Activated B cell treated with CpG ODN at 0.5 μM for 24 hours (primary cell): ENCODE data around the gene ADCK2. TPM values are rescaled to one million over a fixed set of nuclear protein-coding genes. Genes with fewer than 3 reads are reported as not detected.

ENCODE experiments used
- ATAC-seq: fragments of 200-7000 bp; cut with Tn5 transposase; one replicate; pipeline ENCODE4 v1.10.0; 2021; ENCODE audit warnings: low read depth, mild to moderate bottlenecking, moderate library complexity
- CTCF ChIA-PET: fragments of 350-600 bp; sonication (Branson Sonifier 250); formaldehyde crosslinking; loops from one replicate; lab custom pipeline; 2021; ENCODE audit warnings: antibody characterized with exemption; lab: Charles Lee
- POLR2A ChIA-PET: fragments of 350-600 bp; sonication (Branson Sonifier 250); formaldehyde crosslinking; loops from one replicate; lab custom pipeline; 2021; ENCODE audit warnings: antibody characterized with exemption; lab: Charles Lee
- DNase-seq: peaks from one replicate; pipeline ENCODE4 v3.0.0; 2022
- H3K27ac Mint-ChIP-seq: one replicate; pipeline ENCODE4 v1.8.0; 2020; ENCODE audit warnings: mixed read lengths
- H3K27me3 Mint-ChIP-seq: one replicate; pipeline ENCODE4 v1.8.0; 2021; ENCODE audit warnings: mixed read lengths
- H3K36me3 Mint-ChIP-seq: one replicate; pipeline ENCODE4 v1.8.0; 2021; ENCODE audit warnings: low read depth, mixed read lengths
- H3K4me1 Mint-ChIP-seq: one replicate; pipeline ENCODE4 v1.8.0; 2021; ENCODE audit warnings: mixed read lengths
- H3K4me3 Mint-ChIP-seq: one replicate; pipeline ENCODE4 v1.8.0; 2020; ENCODE audit warnings: mild to moderate bottlenecking, mixed read lengths
- H3K9me3 Mint-ChIP-seq: one replicate; pipeline ENCODE4 v1.8.0; 2020; ENCODE audit warnings: mixed read lengths
- intact Hi-C: fragments of 100-400 bp; cut with micrococcal nuclease; formaldehyde crosslinking; loops from one replicate; pipeline ENCODE4 v1.15.1; 2024
- total RNA-seq: library from RNA; stranded (reverse); gene quantifications from 2 replicates; pipeline ENCODE4 v1.2.3, GENCODE V29; 2022
- TF ChIP-seq, protein P1 (sequence below): fragments of 200-600 bp; IDR thresholded peaks from one replicate; pipeline ENCODE4 v1.8.0; 2022; ENCODE audit warnings: antibody characterized with exemption, mild to moderate bottlenecking

Gene ADCK2
- total RNA-seq, 1 donor from 2014 or later, result 19.1 TPM

DNA sequence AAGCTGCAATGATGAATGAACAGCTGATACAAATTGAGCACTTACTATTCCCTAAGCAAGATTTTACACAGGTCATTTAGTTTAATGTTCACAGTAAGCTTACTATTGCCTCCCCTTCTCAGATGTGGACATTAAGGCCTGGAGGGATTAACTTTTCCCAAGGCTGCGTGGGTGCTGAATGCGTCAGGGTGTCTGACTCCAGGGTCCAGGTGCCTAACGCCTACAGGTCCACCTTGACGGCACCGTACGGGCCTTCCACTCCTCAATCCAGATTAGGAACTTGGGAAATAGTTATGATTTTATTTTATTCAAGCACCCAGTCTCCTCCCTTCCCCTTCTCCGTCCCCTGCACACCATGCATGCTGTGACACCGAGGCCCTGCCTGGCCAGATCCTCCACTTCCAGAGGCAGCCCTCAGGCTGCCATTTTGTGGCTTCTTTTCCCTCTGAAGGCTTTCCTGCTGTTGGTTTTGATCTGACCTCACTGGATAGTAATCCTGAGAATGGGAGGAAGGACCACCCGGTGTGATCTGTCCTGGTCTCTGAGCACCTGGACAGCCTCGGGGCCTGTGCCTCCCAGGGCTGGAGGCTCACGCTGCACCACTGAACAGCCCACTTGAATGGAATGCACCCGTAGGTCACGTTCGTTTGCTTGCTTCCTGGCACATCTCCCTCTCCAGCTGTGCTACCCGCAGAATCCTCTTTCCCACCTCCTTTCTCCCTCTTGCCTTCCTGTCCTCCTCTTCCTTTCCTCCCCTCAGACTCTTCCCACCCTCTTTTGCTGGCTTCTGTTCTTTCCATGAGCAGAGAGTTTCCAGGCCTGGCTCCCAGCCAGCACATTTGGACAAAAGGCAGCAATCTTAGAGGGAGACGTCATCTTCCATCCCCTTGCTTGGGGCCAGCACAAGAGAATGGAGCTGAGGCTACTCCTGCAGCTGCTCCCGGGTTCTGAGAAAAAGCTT, 46.6 kb upstream of the ADCK2 start:
- ATAC-seq (no peak), DNase-seq (no peak)
- H3K27ac Mint-ChIP-seq, result no peak overlapping the region
- H3K4me3 Mint-ChIP-seq, result no peak overlapping the region
- intact Hi-C loops, result no loop called here
- peaks cover 7% of the 10 kb centered on the region for H3K27me3 Mint-ChIP-seq
- H3K36me3 Mint-ChIP-seq, result no peaks in the 10 kb centered on the region
- POLR2A ChIA-PET, result no interaction called here
- peaks cover 6% of the 10 kb centered on the region for H3K4me1 Mint-ChIP-seq
- CTCF ChIA-PET, result interaction anchor here (1.0 kb wide), 1 partner anchor 27 kb away, joined by 3 read pairs; no protein-coding TSS in a partner anchor
- no peaks in the 10 kb centered on the region for H3K9me3 Mint-ChIP-seq
- TF ChIP-seq, protein P1, sequence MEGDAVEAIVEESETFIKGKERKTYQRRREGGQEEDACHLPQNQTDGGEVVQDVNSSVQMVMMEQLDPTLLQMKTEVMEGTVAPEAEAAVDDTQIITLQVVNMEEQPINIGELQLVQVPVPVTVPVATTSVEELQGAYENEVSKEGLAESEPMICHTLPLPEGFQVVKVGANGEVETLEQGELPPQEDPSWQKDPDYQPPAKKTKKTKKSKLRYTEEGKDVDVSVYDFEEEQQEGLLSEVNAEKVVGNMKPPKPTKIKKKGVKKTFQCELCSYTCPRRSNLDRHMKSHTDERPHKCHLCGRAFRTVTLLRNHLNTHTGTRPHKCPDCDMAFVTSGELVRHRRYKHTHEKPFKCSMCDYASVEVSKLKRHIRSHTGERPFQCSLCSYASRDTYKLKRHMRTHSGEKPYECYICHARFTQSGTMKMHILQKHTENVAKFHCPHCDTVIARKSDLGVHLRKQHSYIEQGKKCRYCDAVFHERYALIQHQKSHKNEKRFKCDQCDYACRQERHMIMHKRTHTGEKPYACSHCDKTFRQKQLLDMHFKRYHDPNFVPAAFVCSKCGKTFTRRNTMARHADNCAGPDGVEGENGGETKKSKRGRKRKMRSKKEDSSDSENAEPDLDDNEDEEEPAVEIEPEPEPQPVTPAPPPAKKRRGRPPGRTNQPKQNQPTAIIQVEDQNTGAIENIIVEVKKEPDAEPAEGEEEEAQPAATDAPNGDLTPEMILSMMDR, result no peak

DNA sequence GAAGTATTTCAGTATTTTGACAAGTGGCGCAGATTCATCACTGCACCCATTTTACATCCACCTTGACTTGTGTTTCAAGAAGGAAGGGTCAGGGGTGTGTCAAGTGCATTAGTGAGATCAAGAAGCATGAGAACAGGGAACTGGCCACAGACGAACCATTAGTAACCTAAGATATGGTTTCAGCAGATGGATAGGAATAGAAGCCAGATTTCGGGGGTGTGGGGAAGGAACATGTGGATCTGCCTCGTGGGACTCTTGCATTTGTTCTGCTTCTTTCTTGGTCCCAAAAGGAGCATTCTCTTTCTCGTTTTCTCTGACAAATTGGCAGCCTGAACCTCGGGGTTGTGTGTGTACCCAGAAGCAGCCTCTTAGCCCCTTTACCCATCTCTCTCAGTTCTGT, 41.7 kb upstream of the ADCK2 start:
- no peaks in the 10 kb centered on the region for H3K9me3 Mint-ChIP-seq
- ChIA-PET CTCF (no interaction called here), POLR2A (no interaction called here)
- ATAC-seq, result no peak
- H3K4me1 Mint-ChIP-seq, result no peaks in the 10 kb centered on the region
- no peaks in the 10 kb centered on the region for H3K36me3 Mint-ChIP-seq
- H3K27me3 Mint-ChIP-seq, result peaks cover 11% of the 10 kb centered on the region
- H3K4me3 Mint-ChIP-seq, result no peak overlapping the region
- TF ChIP-seq, protein P1, result no peak
- DNase-seq, result no peak
- intact Hi-C loops, result no loop called here
- H3K27ac Mint-ChIP-seq, result no peak overlapping the region

DNA sequence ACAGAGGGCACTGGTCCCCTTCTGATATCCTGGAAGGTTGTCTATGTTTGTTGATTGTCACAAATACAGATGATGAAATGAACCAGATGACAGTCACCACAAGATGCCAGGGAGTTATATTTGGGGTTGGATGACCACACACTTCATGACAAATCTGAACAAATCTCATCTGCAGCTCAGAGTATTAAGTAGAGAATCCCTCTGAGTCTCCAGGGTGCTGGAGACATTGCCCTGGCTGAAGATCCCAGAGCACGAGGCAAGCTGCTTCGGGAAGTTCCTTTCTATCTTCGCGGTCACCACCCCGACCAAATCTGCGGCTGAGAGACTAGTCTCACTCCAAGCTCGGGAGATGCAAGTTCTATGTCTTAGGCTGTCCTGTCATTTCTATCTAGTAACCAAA, 41.1 kb upstream of the ADCK2 start:
- CTCF ChIA-PET, result no interaction called here
- peaks cover 13% of the 10 kb centered on the region for H3K27me3 Mint-ChIP-seq
- H3K36me3 Mint-ChIP-seq, result no peaks in the 10 kb centered on the region

DNA sequence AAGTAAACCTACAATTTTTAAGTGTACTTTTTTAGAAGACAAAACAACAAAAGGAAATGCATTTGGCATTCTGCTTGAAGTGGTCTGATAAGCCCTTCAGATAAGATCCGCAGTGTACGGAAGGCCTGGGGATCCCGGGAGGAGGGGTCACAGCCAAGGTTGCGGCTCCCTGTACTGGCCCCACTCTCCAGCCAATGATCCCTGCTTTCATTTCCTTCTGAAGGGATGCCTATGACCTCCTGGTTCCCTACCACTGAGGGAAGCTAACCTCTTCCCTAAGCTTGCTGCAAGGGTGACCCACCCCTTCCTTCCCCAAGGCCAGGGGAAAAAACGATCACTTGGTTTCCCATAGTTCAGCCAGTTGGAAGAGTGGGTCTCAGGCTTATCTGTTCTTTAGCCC, 37.4 kb upstream of the ADCK2 start:
- DNase-seq, result no peak
- Mint-ChIP-seq H3K4me1 (peaks cover 8% of the 10 kb centered on the region), H3K4me3 (no peak overlapping the region), H3K9me3 (no peaks in the 10 kb centered on the region), H3K27me3 (peaks cover 34% of the 10 kb centered on the region), H3K36me3 (no peaks in the 10 kb centered on the region), H3K27ac (no peak overlapping the region)
- POLR2A ChIA-PET, result no interaction called here
- CTCF ChIA-PET, result no interaction called here
- ATAC-seq, result no peak
- intact Hi-C loops, result no loop called here
- TF ChIP-seq, protein P1, result no peak

More for the DNA sequence above, 41.1 kb upstream of the ADCK2 start:
- Mint-ChIP-seq H3K27ac (no peak overlapping the region), H3K4me1 (no peaks in the 10 kb centered on the region), H3K4me3 (no peak overlapping the region), H3K9me3 (no peaks in the 10 kb centered on the region)
- ATAC-seq, result no peak
- POLR2A ChIA-PET, result no interaction called here
- TF ChIP-seq, protein P1, result no peak
- no peak for DNase-seq
- intact Hi-C loops, result no loop called here

DNA sequence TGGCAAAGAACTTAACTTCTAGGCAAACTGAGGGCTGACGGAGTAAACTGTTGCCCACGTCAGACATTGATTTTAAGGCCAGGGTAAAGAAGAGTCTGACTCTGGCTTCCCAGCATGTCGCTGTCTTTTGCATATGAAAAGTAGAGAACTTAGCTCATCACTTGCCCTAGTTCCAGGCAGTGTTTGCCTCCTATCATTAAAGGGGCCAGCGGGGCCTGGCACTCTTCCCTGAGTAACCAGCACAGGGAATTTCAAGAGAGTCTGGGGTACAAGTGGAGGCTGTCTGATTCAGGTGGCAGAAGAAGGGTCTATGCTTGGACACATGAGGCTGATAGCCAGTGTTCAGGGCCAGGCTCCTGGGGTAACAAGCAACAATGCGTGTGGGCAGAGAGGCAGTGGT, 36.9 kb upstream of the ADCK2 start:
- peaks cover 8% of the 10 kb centered on the region for H3K4me1 Mint-ChIP-seq
- intact Hi-C loops, result no loop called here

More for the DNA sequence above, 36.9 kb upstream of the ADCK2 start:
- TF ChIP-seq, protein P1, result no peak
- H3K27me3 Mint-ChIP-seq, result peaks cover 34% of the 10 kb centered on the region
- ChIA-PET POLR2A (no interaction called here), CTCF (no interaction called here)
- H3K4me3 Mint-ChIP-seq, result no peak overlapping the region
- ATAC-seq (no peak), DNase-seq (no peak)
- no peaks in the 10 kb centered on the region for H3K9me3 Mint-ChIP-seq
- H3K36me3 Mint-ChIP-seq, result no peaks in the 10 kb centered on the region
- no peak overlapping the region for H3K27ac Mint-ChIP-seq
